GM12865 (cell line): ENCODE data around the gene LYRM4.

Source experiments
- DNase-seq: peaks from one replicate; pipeline ENCODE4 v3.0.0; 2010; ENCODE audit warnings: low read depth
- H3K4me3 ChIP-seq: 2 replicates; pipeline ENCODE4 v1.5.1; 2011; ENCODE audit warnings: mild to moderate bottlenecking, low read depth, low read length, control low read depth
- CTCF ChIP-seq: IDR thresholded peaks from 2 replicates; pipeline ENCODE4 v1.5.1; 2011; ENCODE audit warnings: low read length, control low read depth, low read depth, inconsistent platforms; ENCODE audit not compliant: insufficient read depth; ENCODE audit errors: missing control alignments

LYRM4 gene

GRCh38 chr6:5246141-5247097 lies 14.3 kb downstream of the LYRM4 start:
- no peak overlapping the region for H3K4me3 ChIP-seq
- TF ChIP-seq CTCF: no peak
- no peak for DNase-seq

- no peak for DNase-seq
- no peak overlapping the region for H3K4me3 ChIP-seq
Observed at GRCh38 chr6:5243069-5243468, 17.7 kb downstream of the LYRM4 start.

GRCh38 chr6:5241252-5241651 lies 19.5 kb downstream of the LYRM4 start:
- TF ChIP-seq CTCF: no peak
- DNase-seq: no peak
- H3K4me3 ChIP-seq: no peak overlapping the region

More at GRCh38 chr6:5243069-5243468, 17.7 kb downstream of the LYRM4 start:
- no peak for TF ChIP-seq CTCF

- TF ChIP-seq CTCF: no peak
- DNase-seq: no peak
- H3K4me3 ChIP-seq: no peak overlapping the region
Observed at GRCh38 chr6:5238336-5238735, 22.4 kb downstream of the LYRM4 start.

- TF ChIP-seq CTCF: no peak
- H3K4me3 ChIP-seq: no peak overlapping the region
- DNase-seq: no peak
Observed at GRCh38 chr6:5237805-5238204, 22.9 kb downstream of the LYRM4 start.

GRCh38 chr6:5235830-5236229 lies 24.9 kb downstream of the LYRM4 start:
- no peak for DNase-seq
- no peak overlapping the region for H3K4me3 ChIP-seq
- no peak for TF ChIP-seq CTCF

GRCh38 chr6:5234874-5235273 lies 25.9 kb downstream of the LYRM4 start:
- no peak for DNase-seq

More at GRCh38 chr6:5234874-5235273, 25.9 kb downstream of the LYRM4 start:
- no peak for TF ChIP-seq CTCF
- H3K4me3 ChIP-seq: no peak overlapping the region
